GM19193 (cell line): Measurements from ENCODE around the gene AFG3L2.

ENCODE experiments used
- POLR2A ChIP-seq: IDR thresholded peaks from 4 replicates; pipeline ENCODE4 v1.6.1; 2011; ENCODE audit not compliant: insufficient read depth, insufficient read length; ENCODE audit errors: extremely low read depth

Gene AFG3L2

GRCh38 chr18:12336887-12337286, 40.1 kb downstream of the AFG3L2 start:
- no peak for TF ChIP-seq POLR2A

GRCh38 chr18:12336171-12336613, 40.8 kb downstream of the AFG3L2 start:
- TF ChIP-seq POLR2A = no peak

- no peak for TF ChIP-seq POLR2A
Measured at GRCh38 chr18:12335503-12335902, 41.5 kb downstream of the AFG3L2 start.

- TF ChIP-seq POLR2A = no peak
Measured at GRCh38 chr18:12334863-12335262, 42.2 kb downstream of the AFG3L2 start.

GRCh38 chr18:12334366-12334808, 42.6 kb downstream of the AFG3L2 start:
- TF ChIP-seq POLR2A = no peak

- no peak for TF ChIP-seq POLR2A
Measured at GRCh38 chr18:12333506-12334290, 43.3 kb downstream of the AFG3L2 start.

- TF ChIP-seq POLR2A = no peak
Measured at GRCh38 chr18:12330766-12331165, 46.3 kb downstream of the AFG3L2 start.

GRCh38 chr18:12329125-12329698, 47.8 kb downstream of the AFG3L2 start:
- TF ChIP-seq POLR2A = no peak

- TF ChIP-seq POLR2A = no peak
Measured at GRCh38 chr18:12328179-12328823, 48.7 kb downstream of the AFG3L2 start.

- no peak for TF ChIP-seq POLR2A
Measured at GRCh38 chr18:12327510-12328178, 49.4 kb downstream of the AFG3L2 start.

- TF ChIP-seq POLR2A = no peak
Measured at GRCh38 chr18:12326711-12327460, 50.1 kb downstream of the AFG3L2 start.

- no peak for TF ChIP-seq POLR2A
Measured at GRCh38 chr18:12325726-12326245, 51.2 kb downstream of the AFG3L2 start.

- TF ChIP-seq POLR2A = no peak
Measured at GRCh38 chr18:12324991-12325725, 51.9 kb downstream of the AFG3L2 start.

- no peak for TF ChIP-seq POLR2A
Measured at GRCh38 chr18:12321333-12321732, 55.7 kb downstream of the AFG3L2 start.
